ENCODE measurements around the gene CALD1. TPM values are rescaled to one million over a fixed set of nuclear protein-coding genes. Genes with fewer than 3 reads are reported as not detected.

Gene CALD1
- total and polyA plus RNA-seq, 2 experiments from 2014 or later = 132 to 842 TPM

- Mint-ChIP-seq H3K4me3 (no peak overlapping the region), H3K27ac (no peak overlapping the region), H3K36me3 (ENCODE audit: low read depth) (no peaks in the 10 kb centered on the region), H3K27me3 (ENCODE audit: insufficient read depth, low read depth, poor library complexity) (no peaks in the 10 kb centered on the region), H3K9me3 (no peaks in the 10 kb centered on the region), H3K4me1 (no peaks in the 10 kb centered on the region)
- no peaks in the 10 kb centered on the region for H3K4me1 ChIP-seq (ENCODE audit: insufficient read depth)
- H3K27me3 ChIP-seq (ENCODE audit: insufficient read depth) = no peaks in the 10 kb centered on the region
- no peak for DNase-seq (ENCODE audit: low spot score)
- H4K20me1 ChIP-seq (replicated peaks; ENCODE audit: insufficient read depth) = no peaks in the 10 kb centered on the region; the same call in 1 of the 2 replicates
- H3K4me3 ChIP-seq = no peak overlapping the region
- no peaks in the 10 kb centered on the region for H3K9me2 ChIP-seq (ENCODE audit: insufficient read depth)
- no peak overlapping the region for H2AFZ ChIP-seq
- no peaks in the 10 kb centered on the region for H3F3A ChIP-seq (replicated peaks; ENCODE audit: low read depth)
- peaks cover 55% of the 10 kb centered on the region for H3K79me2 ChIP-seq (replicated peaks; ENCODE audit: insufficient read depth)
- TF ChIP-seq CTCF (conservative IDR thresholded peaks at IDR 0.05; ENCODE audit: low read depth in 2 of 2) (no peak), NANOG (IDR thresholded peaks at IDR 0.05; ENCODE audit: borderline replicate concordance) (no peak), STAT1 (IDR thresholded peaks at IDR 0.05; ENCODE audit: unreplicated experiment) (no peak), EZH2phosphoT487 (IDR thresholded peaks at IDR 0.05; ENCODE audit: unreplicated experiment) (no peak), JUNB (IDR thresholded peaks at IDR 0.05; ENCODE audit: unreplicated experiment) (no peak), ZNF331 (CRISPR knock-in tag; IDR thresholded peaks at IDR 0.05; ENCODE audit: low read depth) (no peak), ZNF114 (CRISPR knock-in tag; IDR thresholded peaks at IDR 0.05) (no peak), POLR2AphosphoS5 (IDR thresholded peaks at IDR 0.05; ENCODE audit: low read depth) (no peak), EZH2 (IDR thresholded peaks at IDR 0.05; ENCODE audit: low read depth, unreplicated experiment) (no peak)
- TF ChIP-seq, protein P1, sequence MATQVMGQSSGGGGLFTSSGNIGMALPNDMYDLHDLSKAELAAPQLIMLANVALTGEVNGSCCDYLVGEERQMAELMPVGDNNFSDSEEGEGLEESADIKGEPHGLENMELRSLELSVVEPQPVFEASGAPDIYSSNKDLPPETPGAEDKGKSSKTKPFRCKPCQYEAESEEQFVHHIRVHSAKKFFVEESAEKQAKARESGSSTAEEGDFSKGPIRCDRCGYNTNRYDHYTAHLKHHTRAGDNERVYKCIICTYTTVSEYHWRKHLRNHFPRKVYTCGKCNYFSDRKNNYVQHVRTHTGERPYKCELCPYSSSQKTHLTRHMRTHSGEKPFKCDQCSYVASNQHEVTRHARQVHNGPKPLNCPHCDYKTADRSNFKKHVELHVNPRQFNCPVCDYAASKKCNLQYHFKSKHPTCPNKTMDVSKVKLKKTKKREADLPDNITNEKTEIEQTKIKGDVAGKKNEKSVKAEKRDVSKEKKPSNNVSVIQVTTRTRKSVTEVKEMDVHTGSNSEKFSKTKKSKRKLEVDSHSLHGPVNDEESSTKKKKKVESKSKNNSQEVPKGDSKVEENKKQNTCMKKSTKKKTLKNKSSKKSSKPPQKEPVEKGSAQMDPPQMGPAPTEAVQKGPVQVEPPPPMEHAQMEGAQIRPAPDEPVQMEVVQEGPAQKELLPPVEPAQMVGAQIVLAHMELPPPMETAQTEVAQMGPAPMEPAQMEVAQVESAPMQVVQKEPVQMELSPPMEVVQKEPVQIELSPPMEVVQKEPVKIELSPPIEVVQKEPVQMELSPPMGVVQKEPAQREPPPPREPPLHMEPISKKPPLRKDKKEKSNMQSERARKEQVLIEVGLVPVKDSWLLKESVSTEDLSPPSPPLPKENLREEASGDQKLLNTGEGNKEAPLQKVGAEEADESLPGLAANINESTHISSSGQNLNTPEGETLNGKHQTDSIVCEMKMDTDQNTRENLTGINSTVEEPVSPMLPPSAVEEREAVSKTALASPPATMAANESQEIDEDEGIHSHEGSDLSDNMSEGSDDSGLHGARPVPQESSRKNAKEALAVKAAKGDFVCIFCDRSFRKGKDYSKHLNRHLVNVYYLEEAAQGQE (IDR thresholded peaks at IDR 0.05; ENCODE audit: unreplicated experiment) = no peak
- TF ChIP-seq, protein P2, sequence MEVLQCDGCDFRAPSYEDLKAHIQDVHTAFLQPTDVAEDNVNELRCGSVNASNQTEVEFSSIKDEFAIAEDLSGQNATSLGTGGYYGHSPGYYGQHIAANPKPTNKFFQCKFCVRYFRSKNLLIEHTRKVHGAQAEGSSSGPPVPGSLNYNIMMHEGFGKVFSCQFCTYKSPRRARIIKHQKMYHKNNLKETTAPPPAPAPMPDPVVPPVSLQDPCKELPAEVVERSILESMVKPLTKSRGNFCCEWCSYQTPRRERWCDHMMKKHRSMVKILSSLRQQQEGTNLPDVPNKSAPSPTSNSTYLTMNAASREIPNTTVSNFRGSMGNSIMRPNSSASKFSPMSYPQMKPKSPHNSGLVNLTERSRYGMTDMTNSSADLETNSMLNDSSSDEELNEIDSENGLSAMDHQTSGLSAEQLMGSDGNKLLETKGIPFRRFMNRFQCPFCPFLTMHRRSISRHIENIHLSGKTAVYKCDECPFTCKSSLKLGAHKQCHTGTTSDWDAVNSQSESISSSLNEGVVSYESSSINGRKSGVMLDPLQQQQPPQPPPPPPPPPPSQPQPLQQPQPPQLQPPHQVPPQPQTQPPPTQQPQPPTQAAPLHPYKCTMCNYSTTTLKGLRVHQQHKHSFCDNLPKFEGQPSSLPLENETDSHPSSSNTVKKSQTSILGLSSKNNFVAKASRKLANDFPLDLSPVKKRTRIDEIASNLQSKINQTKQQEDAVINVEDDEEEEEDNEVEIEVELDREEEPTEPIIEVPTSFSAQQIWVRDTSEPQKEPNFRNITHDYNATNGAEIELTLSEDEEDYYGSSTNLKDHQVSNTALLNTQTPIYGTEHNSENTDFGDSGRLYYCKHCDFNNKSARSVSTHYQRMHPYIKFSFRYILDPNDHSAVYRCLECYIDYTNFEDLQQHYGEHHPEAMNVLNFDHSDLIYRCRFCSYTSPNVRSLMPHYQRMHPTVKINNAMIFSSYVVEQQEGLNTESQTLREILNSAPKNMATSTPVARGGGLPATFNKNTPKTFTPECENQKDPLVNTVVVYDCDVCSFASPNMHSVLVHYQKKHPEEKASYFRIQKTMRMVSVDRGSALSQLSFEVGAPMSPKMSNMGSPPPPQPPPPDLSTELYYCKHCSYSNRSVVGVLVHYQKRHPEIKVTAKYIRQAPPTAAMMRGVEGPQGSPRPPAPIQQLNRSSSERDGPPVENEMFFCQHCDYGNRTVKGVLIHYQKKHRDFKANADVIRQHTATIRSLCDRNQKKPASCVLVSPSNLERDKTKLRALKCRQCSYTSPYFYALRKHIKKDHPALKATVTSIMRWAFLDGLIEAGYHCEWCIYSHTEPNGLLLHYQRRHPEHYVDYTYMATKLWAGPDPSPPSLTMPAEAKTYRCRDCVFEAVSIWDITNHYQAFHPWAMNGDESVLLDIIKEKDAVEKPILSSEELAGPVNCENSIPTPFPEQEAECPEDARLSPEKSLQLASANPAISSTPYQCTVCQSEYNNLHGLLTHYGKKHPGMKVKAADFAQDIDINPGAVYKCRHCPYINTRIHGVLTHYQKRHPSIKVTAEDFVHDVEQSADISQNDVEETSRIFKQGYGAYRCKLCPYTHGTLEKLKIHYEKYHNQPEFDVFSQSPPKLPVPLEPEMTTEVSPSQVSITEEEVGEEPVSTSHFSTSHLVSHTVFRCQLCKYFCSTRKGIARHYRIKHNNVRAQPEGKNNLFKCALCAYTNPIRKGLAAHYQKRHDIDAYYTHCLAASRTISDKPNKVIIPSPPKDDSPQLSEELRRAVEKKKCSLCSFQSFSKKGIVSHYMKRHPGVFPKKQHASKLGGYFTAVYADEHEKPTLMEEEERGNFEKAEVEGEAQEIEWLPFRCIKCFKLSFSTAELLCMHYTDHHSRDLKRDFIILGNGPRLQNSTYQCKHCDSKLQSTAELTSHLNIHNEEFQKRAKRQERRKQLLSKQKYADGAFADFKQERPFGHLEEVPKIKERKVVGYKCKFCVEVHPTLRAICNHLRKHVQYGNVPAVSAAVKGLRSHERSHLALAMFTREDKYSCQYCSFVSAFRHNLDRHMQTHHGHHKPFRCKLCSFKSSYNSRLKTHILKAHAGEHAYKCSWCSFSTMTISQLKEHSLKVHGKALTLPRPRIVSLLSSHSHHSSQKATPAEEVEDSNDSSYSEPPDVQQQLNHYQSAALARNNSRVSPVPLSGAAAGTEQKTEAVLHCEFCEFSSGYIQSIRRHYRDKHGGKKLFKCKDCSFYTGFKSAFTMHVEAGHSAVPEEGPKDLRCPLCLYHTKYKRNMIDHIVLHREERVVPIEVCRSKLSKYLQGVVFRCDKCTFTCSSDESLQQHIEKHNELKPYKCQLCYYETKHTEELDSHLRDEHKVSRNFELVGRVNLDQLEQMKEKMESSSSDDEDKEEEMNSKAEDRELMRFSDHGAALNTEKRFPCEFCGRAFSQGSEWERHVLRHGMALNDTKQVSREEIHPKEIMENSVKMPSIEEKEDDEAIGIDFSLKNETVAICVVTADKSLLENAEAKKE (CRISPR knock-in tag; IDR thresholded peaks at IDR 0.05) = no peak
- TF ChIP-seq, protein P3, sequence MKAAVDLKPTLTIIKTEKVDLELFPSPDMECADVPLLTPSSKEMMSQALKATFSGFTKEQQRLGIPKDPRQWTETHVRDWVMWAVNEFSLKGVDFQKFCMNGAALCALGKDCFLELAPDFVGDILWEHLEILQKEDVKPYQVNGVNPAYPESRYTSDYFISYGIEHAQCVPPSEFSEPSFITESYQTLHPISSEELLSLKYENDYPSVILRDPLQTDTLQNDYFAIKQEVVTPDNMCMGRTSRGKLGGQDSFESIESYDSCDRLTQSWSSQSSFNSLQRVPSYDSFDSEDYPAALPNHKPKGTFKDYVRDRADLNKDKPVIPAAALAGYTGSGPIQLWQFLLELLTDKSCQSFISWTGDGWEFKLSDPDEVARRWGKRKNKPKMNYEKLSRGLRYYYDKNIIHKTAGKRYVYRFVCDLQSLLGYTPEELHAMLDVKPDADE (IDR thresholded peaks at IDR 0.05) = no peak
- no peak for ATAC-seq
- H3K36me3 ChIP-seq (ENCODE audit: insufficient read depth) = no peaks in the 10 kb centered on the region
- H3K27ac ChIP-seq (ENCODE audit: low read depth) = peak overlapping the region; percentile 60; the same call in 1 of the 2 replicates
- H3K4me2 ChIP-seq = no peak overlapping the region
Measured at GRCh38 chr7:134834689-134835462, 55.4 kb downstream of the CALD1 start.

All from GM23338 (cell line).